Measurements from ENCODE around the gene BRMS1L. TPM values are rescaled to one million over a fixed set of nuclear protein-coding genes. Genes with fewer than 3 reads are reported as not detected.

The BRMS1L gene
- total RNA-seq, 1 experiment from 2014 or later: 11.4 TPM

GRCh38 chr14:35851823-35852222, 25.7 kb downstream of the BRMS1L start:
- TF ChIP-seq CTCF (IDR thresholded peaks at IDR 0.05; ENCODE audit: insufficient read depth in 1 of 2, low read depth in 1 of 2, low read length in 1 of 2, severe bottlenecking in 1 of 2, unreplicated experiment in 1 of 2): no peak
- Mint-ChIP-seq H3K27me3 (ENCODE audit: insufficient read depth, unreplicated experiment) (no peaks in the 10 kb centered on the region), H3K4me1 (ENCODE audit: low read depth, unreplicated experiment) (no peaks in the 10 kb centered on the region), H3K36me3 (ENCODE audit: insufficient read depth, unreplicated experiment) (peaks cover 6% of the 10 kb centered on the region), H3K27ac (ENCODE audit: unreplicated experiment) (no peak overlapping the region), H3K9me3 (ENCODE audit: unreplicated experiment) (peaks cover 14% of the 10 kb centered on the region), H3K4me3 (ENCODE audit: unreplicated experiment) (no peak overlapping the region)
- Histone ChIP-seq H3K9me3 (no peaks in the 10 kb centered on the region; the same call in 1 of the 2 replicates), H3K36me3 (ENCODE audit: control insufficient read depth, insufficient read depth, low read length) (no peaks in the 10 kb centered on the region), H3K4me3 (ENCODE audit: low read depth, low read length) (no peak overlapping the region), H3K27me3 (replicated peaks; ENCODE audit: control insufficient read depth, insufficient read depth, low read length) (no peaks in the 10 kb centered on the region), H3K4me1 (no peaks in the 10 kb centered on the region)
- no TSS peak for BruUV-seq (replicated peaks)
- ChIA-PET POLR2A (no interaction called here), CTCF (no interaction called here)
- DNase-seq: no peak
- intact Hi-C loops (cut with micrococcal nuclease; ENCODE audit: unreplicated experiment): no loop called here

GRCh38 chr14:35853225-35853624, 27.1 kb downstream of the BRMS1L start:
- no peaks in the 10 kb centered on the region for H3K36me3 ChIP-seq (ENCODE audit: control insufficient read depth, insufficient read depth, low read length)
- H3K27me3 Mint-ChIP-seq (ENCODE audit: insufficient read depth, unreplicated experiment): no peaks in the 10 kb centered on the region
- ChIA-PET POLR2A (no interaction called here), CTCF (no interaction called here)
- H3K4me1 ChIP-seq: no peaks in the 10 kb centered on the region
- TF ChIP-seq CTCF (IDR thresholded peaks at IDR 0.05; ENCODE audit: insufficient read depth in 1 of 2, low read depth in 1 of 2, low read length in 1 of 2, severe bottlenecking in 1 of 2, unreplicated experiment in 1 of 2): no peak
- no peak overlapping the region for H3K4me3 Mint-ChIP-seq (ENCODE audit: unreplicated experiment)
- intact Hi-C loops (cut with micrococcal nuclease; ENCODE audit: unreplicated experiment): no loop called here
- peaks cover 14% of the 10 kb centered on the region for H3K9me3 Mint-ChIP-seq (ENCODE audit: unreplicated experiment)
- no TSS peak for BruUV-seq (replicated peaks)
- H3K36me3 Mint-ChIP-seq (ENCODE audit: insufficient read depth, unreplicated experiment): peaks cover 6% of the 10 kb centered on the region
- no peak overlapping the region for H3K4me3 ChIP-seq (ENCODE audit: low read depth, low read length)
- DNase-seq: no peak
- no peak overlapping the region for H3K27ac Mint-ChIP-seq (ENCODE audit: unreplicated experiment)
- H3K27me3 ChIP-seq (replicated peaks; ENCODE audit: control insufficient read depth, insufficient read depth, low read length): no peaks in the 10 kb centered on the region
- H3K9me3 ChIP-seq: no peaks in the 10 kb centered on the region; the same call in 1 of the 2 replicates
- H3K4me1 Mint-ChIP-seq (ENCODE audit: low read depth, unreplicated experiment): no peaks in the 10 kb centered on the region

GRCh38 chr14:35854696-35855270, 28.6 kb downstream of the BRMS1L start:
- Mint-ChIP-seq H3K27me3 (ENCODE audit: insufficient read depth, unreplicated experiment) (no peaks in the 10 kb centered on the region), H3K4me3 (ENCODE audit: unreplicated experiment) (no peak overlapping the region), H3K9me3 (ENCODE audit: unreplicated experiment) (peaks cover 14% of the 10 kb centered on the region), H3K36me3 (ENCODE audit: insufficient read depth, unreplicated experiment) (peaks cover 6% of the 10 kb centered on the region), H3K27ac (ENCODE audit: unreplicated experiment) (no peak overlapping the region), H3K4me1 (ENCODE audit: low read depth, unreplicated experiment) (no peaks in the 10 kb centered on the region)
- intact Hi-C loops (cut with micrococcal nuclease; ENCODE audit: unreplicated experiment): no loop called here
- BruUV-seq (replicated peaks): no TSS peak
- no peak for TF ChIP-seq CTCF (IDR thresholded peaks at IDR 0.05; ENCODE audit: insufficient read depth in 1 of 2, low read depth in 1 of 2, low read length in 1 of 2, severe bottlenecking in 1 of 2, unreplicated experiment in 1 of 2)
- no peak overlapping the region for H3K4me3 ChIP-seq (ENCODE audit: low read depth, low read length)
- POLR2A ChIA-PET: no interaction called here
- no peaks in the 10 kb centered on the region; the same call in 1 of the 2 replicates for H3K9me3 ChIP-seq
- DNase-seq: no peak
- H3K4me1 ChIP-seq: no peaks in the 10 kb centered on the region
- CTCF ChIA-PET: no interaction called here
- no peaks in the 10 kb centered on the region for H3K27me3 ChIP-seq (replicated peaks; ENCODE audit: control insufficient read depth, insufficient read depth, low read length)
- H3K36me3 ChIP-seq (ENCODE audit: control insufficient read depth, insufficient read depth, low read length): no peaks in the 10 kb centered on the region
